Kidney epithelial cell (primary cell): ENCODE results near the gene RASD2. TPM values are rescaled to one million over a fixed set of nuclear protein-coding genes. Genes with fewer than 3 reads are reported as not detected.

Experiments used
- DNase-seq: peaks from one replicate; pipeline ENCODE4 v3.0.0-alpha.2; 2010; ENCODE audit warnings: low read depth
- H3K27me3 ChIP-seq: 2 replicates; pipeline ENCODE4 v1.6.0; 2011; ENCODE audit warnings: low read length; ENCODE audit not compliant: control insufficient read depth, insufficient read depth
- H3K36me3 ChIP-seq: 2 replicates; pipeline ENCODE4 v1.5.1; 2011; ENCODE audit warnings: low read length; ENCODE audit not compliant: control insufficient read depth, insufficient read depth
- H3K4me3 ChIP-seq: 2 replicates; pipeline ENCODE4 v1.5.1; 2011; ENCODE audit warnings: low read depth, mild to moderate bottlenecking, control low read depth, low read length
- CTCF ChIP-seq: IDR thresholded peaks from 2 replicates; pipeline ENCODE4 v1.5.1; 2011; ENCODE audit warnings: mild to moderate bottlenecking, moderate library complexity, low read length, control low read depth, inconsistent platforms; ENCODE audit not compliant: insufficient read depth, poor library complexity, severe bottlenecking
- total RNA-seq: library from RNA; depleted of rRNA; stranded (reverse); fragments of >200 nt; gene quantifications from 2 replicates; pipeline ENCODE4 v1.2.3, GENCODE V29; 2015

Gene RASD2
- total RNA-seq, 1 donor from 2014 or later = 0.04 TPM

GRCh38 chr22:35597692-35598395 lies 57.2 kb downstream of the RASD2 start:
- DNase-seq = no peak
- Histone ChIP-seq H3K36me3 (no peaks in the 10 kb centered on the region), H3K4me3 (no peak overlapping the region), H3K27me3 (peaks cover 2% of the 10 kb centered on the region)
- no peak for TF ChIP-seq CTCF

GRCh38 chr22:35598396-35598710 lies 57.7 kb downstream of the RASD2 start:
- Histone ChIP-seq H3K4me3 (no peak overlapping the region), H3K27me3 (peaks cover 2% of the 10 kb centered on the region), H3K36me3 (no peaks in the 10 kb centered on the region)
- DNase-seq = no peak
- no peak for TF ChIP-seq CTCF

GRCh38 chr22:35599364-35599763 lies 58.7 kb downstream of the RASD2 start:
- Histone ChIP-seq H3K36me3 (no peaks in the 10 kb centered on the region), H3K27me3 (no peaks in the 10 kb centered on the region), H3K4me3 (no peak overlapping the region)
- DNase-seq = no peak
- no peak for TF ChIP-seq CTCF

- TF ChIP-seq CTCF = no peak
- Histone ChIP-seq H3K36me3 (no peaks in the 10 kb centered on the region), H3K4me3 (no peak overlapping the region), H3K27me3 (no peaks in the 10 kb centered on the region)
- DNase-seq = no peak
Observed at GRCh38 chr22:35600476-35600875, 59.8 kb downstream of the RASD2 start.

- TF ChIP-seq CTCF = no peak
- no peak overlapping the region for H3K4me3 ChIP-seq
- DNase-seq = no peak
- H3K27me3 ChIP-seq = no peaks in the 10 kb centered on the region
- no peaks in the 10 kb centered on the region for H3K36me3 ChIP-seq
Observed at GRCh38 chr22:35601013-35601580, 60.5 kb downstream of the RASD2 start.
